ENCODE measurements around the gene AP1S1. TPM values are rescaled to one million over a fixed set of nuclear protein-coding genes. Genes with fewer than 3 reads are reported as not detected.

AP1S1 gene
- total and polyA plus RNA-seq, 11 donors: 9.9 to 41.8 (median 14.3) TPM

DNA sequence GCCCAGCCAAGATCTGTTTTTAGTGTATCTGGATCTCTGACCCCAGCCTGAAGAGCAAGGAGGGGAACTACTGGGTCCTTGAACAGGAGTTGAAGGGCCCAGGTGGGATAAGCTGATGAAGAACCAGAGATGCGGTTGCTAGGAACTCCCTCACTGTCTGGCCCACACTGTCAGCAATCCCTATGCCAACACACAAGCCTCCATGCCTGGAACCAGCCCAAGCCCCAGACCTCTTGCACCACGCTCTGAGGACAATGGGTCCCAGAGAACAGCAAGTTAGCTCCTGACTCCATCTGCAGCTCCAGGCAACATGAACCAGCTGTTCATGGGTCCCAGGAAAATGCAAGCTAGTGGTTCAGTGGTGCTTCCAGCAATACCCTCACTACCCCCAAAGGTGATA lies 23.4 kb downstream of the AP1S1 start:
- DNase-seq: no peak
- H3K4me3 ChIP-seq: no peak overlapping the region
- intact Hi-C loops (cut with DNase I): no loop called here
- 57 to 75% (median 64%) methylated on average over 2 of the region's 2 CpGs; no CpG with 5 or more reads in 1 of the 4 donors for WGBS, 4 donors
- peaks cover 51 to 100% (median 88%) of the 10 kb centered on the region in 9 donors for H3K27me3 ChIP-seq
- no peak for TF ChIP-seq POLR2A (IDR thresholded peaks at IDR 0.05)
- TF ChIP-seq, protein P1, sequence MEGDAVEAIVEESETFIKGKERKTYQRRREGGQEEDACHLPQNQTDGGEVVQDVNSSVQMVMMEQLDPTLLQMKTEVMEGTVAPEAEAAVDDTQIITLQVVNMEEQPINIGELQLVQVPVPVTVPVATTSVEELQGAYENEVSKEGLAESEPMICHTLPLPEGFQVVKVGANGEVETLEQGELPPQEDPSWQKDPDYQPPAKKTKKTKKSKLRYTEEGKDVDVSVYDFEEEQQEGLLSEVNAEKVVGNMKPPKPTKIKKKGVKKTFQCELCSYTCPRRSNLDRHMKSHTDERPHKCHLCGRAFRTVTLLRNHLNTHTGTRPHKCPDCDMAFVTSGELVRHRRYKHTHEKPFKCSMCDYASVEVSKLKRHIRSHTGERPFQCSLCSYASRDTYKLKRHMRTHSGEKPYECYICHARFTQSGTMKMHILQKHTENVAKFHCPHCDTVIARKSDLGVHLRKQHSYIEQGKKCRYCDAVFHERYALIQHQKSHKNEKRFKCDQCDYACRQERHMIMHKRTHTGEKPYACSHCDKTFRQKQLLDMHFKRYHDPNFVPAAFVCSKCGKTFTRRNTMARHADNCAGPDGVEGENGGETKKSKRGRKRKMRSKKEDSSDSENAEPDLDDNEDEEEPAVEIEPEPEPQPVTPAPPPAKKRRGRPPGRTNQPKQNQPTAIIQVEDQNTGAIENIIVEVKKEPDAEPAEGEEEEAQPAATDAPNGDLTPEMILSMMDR (IDR thresholded peaks at IDR 0.05): no peak
- ATAC-seq: no peak
- H3K27ac ChIP-seq: no peak overlapping the region
- peaks cover 0 to 32% (median 10%) of the 10 kb centered on the region in 12 donors for H3K4me1 ChIP-seq
- H3K36me3 ChIP-seq: no peaks in the 10 kb centered on the region
- H3K9me3 ChIP-seq: no peaks in the 10 kb centered on the region

DNA sequence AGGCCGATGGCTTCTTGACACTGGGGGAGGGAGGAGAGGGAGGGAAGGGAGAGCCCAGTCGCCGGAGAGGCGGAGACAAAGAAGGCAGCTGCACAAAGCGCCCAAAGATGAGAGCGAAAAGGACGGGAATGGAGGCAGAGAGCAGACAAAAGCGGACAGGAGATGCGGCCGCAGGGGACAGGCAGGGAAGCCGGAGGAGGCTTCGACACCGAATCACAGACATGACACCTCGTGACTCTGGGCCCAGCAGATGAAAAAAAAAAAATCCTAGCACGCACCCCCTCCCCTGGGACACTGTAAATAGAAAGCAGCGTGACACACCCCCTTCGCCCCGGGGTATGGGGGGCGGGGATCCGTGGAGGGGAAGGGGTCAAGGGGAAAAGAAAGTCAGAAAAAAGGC lies 24.8 kb downstream of the AP1S1 start:
- 1 to 2% (median 1%) methylated on average over 20 of the region's 20 CpGs for WGBS, 4 donors
- ATAC-seq (no peak), DNase-seq (no peak)
- no peak overlapping the region for H3K27ac ChIP-seq
- no peaks in the 10 kb centered on the region for H3K36me3 ChIP-seq
- H3K4me1 ChIP-seq: peaks cover 0 to 18% (median 3%) of the 10 kb centered on the region in 12 donors
- peaks cover 36 to 97% (median 74%) of the 10 kb centered on the region in 9 donors for H3K27me3 ChIP-seq
- H3K4me3 ChIP-seq: peak overlapping the region in 1 of 12 donors; percentile 10
- no peaks in the 10 kb centered on the region for H3K9me3 ChIP-seq
- TF ChIP-seq, protein P1 (IDR thresholded peaks at IDR 0.05): no peak
- no peak for TF ChIP-seq POLR2A (IDR thresholded peaks at IDR 0.05)
- intact Hi-C loops (cut with DNase I): no loop called here

DNA sequence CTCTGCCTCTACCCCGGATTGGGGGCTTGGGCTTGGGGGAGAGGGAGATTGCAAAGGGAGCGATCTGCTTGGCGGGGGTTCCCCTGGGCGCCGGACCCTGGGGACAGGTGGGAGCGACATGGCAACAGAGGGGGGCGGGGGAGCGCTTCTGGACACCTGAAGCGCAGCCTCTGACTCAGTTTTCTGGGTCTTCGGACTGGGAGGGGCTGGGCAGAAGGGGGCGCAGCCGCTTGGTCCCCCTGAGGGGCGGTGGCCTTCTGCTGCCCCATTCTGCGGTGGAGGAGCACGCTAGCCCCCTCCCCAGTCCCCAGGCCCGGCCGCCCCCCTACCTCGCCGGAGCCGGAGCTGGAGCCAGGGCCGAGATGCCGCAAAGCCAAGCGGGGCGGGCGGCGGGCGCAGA lies 25.4 kb downstream of the AP1S1 start:
- intact Hi-C loops (cut with DNase I): no loop called here
- no peak overlapping the region for H3K4me3 ChIP-seq
- H3K9me3 ChIP-seq: no peaks in the 10 kb centered on the region
- ATAC-seq (no peak), DNase-seq (no peak)
- no peaks in the 10 kb centered on the region for H3K36me3 ChIP-seq
- peaks cover 30 to 97% (median 68%) of the 10 kb centered on the region in 9 donors for H3K27me3 ChIP-seq
- H3K27ac ChIP-seq: no peak overlapping the region
- 0 to 2% (median 1%) methylated on average over 2 to 27 of the region's 27 CpGs for WGBS, 4 donors
- TF ChIP-seq, protein P1 (IDR thresholded peaks at IDR 0.05): no peak
- TF ChIP-seq POLR2A (IDR thresholded peaks at IDR 0.05): no peak
- peaks cover 0 to 16% (median 0%) of the 10 kb centered on the region in 12 donors for H3K4me1 ChIP-seq

DNA sequence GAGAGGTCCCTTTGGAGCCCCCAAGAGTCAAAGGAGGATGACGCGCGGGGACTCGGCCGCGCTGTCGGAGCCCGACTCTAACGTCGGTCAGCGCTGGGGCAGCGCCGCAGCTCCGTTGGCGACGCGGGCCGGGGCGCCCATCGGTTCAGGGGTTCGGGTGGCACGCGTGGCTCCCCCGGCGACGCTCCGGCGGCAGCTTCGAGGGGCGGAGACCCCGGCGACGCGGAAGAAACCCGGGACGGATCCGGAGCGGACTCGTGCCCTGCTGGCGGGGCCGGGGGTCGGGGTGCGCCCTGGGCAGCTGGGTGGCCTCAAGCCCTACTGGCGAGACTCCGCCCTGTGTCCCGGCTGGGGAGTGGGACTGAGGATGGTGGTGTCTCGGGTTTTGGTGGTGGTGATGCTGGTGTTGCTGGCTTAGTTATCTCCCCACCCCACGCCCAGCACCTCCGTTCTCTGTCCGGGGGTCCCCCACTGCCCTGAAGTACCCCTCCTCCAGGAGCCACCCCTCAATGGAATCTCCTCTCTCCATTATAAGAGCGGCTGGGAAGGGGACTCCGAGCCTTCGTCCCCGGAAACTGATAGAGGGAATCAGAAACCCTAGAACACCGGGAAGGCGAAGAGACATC lies 26.0 kb downstream of the AP1S1 start, which contains the start of gene NAT16:
Gene NAT16 (minus strand): TSS at position 164 of the 626 bp plus-strand sequence. CDS start 5,486 bp downstream, outside the sequence.
- peaks cover 27 to 92% (median 65%) of the 10 kb centered on the region in 9 donors for H3K27me3 ChIP-seq
- H3K27ac ChIP-seq: no peak within 1 kb of the TSS
- WGBS, 4 donors: 3 to 12% (median 5%) methylated on average over 12 to 56 of the region's 56 CpGs
- H3K4me1 ChIP-seq: peaks cover 0 to 16% (median 0%) of the 10 kb centered on the region in 12 donors
- DNase-seq (no peak), ATAC-seq (no peak)
- intact Hi-C loops (cut with DNase I): no loop called here
- no peaks in the 10 kb centered on the region for H3K36me3 ChIP-seq
- peak within 1 kb of the TSS in 1 of 12 donors; percentile 10 for H3K4me3 ChIP-seq
- no peaks in the 10 kb centered on the region for H3K9me3 ChIP-seq
- no peak for TF ChIP-seq POLR2A (IDR thresholded peaks at IDR 0.05)
- TF ChIP-seq, protein P1 (IDR thresholded peaks at IDR 0.05): no peak

All from heart left ventricle (tissue), 16 donors.